ENCODE data around the gene PCK1.

PCK1 gene

DNA sequence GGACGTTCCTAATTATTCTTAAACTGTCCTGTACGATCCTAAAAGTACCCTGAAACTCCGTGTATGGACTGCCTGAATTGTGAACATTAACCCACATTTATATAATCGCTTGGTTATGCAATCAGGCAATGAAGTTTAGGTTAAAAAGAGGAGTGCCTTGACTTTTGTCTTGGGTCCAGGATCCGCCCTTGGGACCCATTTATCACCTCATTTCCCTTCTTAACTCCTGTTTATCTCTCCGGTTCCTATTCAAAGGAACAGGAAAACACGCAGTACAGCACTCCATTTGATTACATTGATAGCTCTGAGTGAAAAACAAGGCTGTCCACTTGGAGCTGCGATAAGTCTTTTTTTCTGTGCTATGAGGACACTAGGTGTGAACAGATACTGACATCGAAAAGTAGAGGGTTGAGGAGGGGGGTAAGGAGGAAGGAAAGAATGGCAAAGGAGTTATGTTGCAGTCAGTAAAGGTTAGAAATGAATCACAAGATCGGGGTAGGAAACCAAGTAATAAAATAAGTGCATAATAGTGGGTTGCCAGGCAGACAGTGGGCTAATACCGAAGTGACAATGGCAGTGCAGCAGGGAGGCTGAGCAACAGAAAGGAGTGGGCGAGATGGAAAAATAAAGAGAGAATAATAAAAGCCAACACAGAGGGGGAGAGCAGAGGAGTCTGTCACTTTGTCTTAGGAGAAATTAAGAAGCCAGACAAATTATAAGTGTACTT, 15.9 kb upstream of the PCK1 start:
- peaks cover 23% of the 10 kb centered on the region for H3K27me3 Mint-ChIP-seq
- H3K4me3 Mint-ChIP-seq, result no peak overlapping the region
- no peak overlapping the region for H3K27ac Mint-ChIP-seq
- H3K4me1 Mint-ChIP-seq (ENCODE audit: low read depth), result no peaks in the 10 kb centered on the region
- H3K36me3 Mint-ChIP-seq (ENCODE audit: low read depth), result no peaks in the 10 kb centered on the region
- no peaks in the 10 kb centered on the region for H3K9me3 Mint-ChIP-seq
- intact Hi-C loops (cut with micrococcal nuclease), result no loop called here

DNA sequence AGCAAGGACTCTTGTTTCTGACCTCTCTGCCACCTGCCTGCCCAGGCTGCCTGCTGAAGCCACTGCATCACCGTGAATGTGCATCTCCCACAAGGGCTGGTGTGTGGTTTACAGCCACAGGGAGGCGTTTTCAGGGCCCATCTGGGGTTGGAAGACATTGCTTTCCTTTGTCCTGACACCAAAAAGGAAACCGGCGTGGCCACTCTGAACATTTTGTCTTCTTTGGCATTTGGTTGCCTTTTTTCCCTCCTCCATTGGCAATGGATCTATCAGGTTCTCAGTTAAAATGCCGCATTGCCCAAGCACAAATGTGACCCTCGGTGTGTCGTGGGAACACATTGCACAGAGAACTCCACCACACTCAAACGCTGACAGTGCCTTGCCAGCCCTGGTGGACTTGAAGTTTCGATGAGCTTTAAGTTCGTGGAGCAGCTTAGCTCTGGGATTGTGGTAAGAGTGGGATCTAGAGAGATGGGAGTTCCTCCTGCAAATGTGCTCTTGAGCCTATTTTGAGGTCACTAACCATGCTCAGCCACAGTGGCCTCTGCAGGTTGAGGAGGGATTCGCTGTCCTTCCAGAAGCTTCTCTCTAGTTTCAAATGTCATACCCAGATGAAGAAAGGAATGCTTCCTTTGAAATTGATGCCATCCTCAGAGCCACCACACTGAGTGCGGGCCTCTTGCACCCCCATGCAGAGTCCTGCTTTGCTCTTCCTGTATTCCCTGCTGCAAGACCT, 14.8 kb upstream of the PCK1 start:
- Mint-ChIP-seq H3K9me3 (no peaks in the 10 kb centered on the region), H3K4me3 (no peak overlapping the region), H3K36me3 (ENCODE audit: low read depth) (no peaks in the 10 kb centered on the region), H3K27me3 (peaks cover 19% of the 10 kb centered on the region), H3K27ac (no peak overlapping the region), H3K4me1 (ENCODE audit: low read depth) (no peaks in the 10 kb centered on the region)
- intact Hi-C loops (cut with micrococcal nuclease), result no loop called here

DNA sequence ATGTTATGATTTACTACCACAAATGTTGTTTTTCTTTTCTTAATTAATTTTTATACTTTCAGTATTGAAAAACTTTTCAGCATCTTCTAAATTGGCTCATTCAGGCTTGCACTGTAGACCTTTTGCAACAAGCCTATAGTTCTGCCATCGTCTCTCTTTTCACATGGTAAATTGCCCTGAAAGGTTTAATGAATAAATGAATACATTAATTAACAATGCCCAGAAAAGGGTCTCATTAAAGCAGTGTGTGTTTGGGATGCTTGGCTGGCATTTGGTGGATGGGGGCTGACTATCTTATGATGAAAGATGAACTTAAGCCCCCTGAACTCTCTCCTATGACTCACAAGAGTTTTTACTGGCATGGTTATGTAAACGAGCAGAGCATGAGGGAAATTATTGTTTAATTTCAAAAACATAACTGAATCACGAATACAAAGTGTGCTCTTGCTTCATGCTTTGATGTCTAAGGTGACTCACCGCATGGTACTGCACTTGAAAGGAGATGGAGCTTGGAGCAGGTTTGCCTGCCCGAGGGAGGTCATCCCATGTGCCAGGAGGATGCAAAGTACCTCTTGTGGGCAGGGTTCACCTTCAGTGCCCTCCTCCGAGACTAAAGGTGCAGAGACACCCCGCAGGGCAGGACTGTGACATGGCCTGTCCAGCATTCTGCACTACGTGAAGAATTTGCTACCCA, 13.8 kb upstream of the PCK1 start:
- Mint-ChIP-seq H3K9me3 (no peaks in the 10 kb centered on the region), H3K4me3 (no peak overlapping the region), H3K27ac (no peak overlapping the region), H3K36me3 (ENCODE audit: low read depth) (no peaks in the 10 kb centered on the region), H3K4me1 (ENCODE audit: low read depth) (no peaks in the 10 kb centered on the region), H3K27me3 (peaks cover 24% of the 10 kb centered on the region)
- intact Hi-C loops (cut with micrococcal nuclease), result no loop called here

DNA sequence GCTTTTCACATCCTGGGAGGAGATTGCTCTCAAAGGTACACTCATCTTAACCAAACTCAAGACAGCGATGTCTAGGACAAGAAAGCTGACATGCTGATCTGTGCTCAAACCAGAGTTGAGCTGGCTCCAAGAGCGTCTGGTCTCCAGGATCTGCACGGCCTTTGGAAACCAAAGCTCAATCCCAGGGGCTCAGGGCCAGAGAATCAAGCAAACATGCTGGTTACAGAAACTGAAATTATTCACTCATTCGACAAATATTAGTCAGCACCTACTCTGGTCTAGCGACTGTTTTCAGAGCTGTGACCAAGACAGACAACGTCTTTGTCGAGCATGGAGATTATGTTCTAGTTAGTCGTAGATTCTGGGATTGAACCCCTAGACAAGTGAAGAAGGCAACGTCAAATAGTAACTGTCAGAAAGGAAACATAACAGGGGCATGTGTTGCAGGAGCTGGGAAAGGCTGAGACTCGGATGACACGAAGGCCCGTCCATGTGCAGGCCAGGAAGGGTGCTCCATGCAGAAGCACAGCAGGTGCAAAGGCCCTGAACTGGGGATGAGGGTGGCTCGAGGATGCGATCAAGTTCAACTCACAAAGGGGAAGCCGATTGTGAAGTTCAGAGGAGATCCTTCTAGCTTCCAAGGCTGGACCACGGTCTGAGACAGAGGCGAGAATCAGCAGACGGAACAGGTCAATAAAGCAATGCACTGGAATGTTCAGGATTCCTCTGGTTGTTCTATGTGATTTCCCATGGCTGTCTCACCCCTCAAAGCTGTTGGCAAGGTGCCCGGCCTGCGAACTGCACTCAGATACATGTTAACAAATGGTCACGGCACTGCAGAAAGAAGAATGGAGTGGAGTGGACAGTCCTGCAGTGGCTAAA, 12.5 kb upstream of the PCK1 start:
- peaks cover 24% of the 10 kb centered on the region for H3K27me3 Mint-ChIP-seq
- no peaks in the 10 kb centered on the region for H3K9me3 Mint-ChIP-seq
- H3K36me3 Mint-ChIP-seq (ENCODE audit: low read depth), result no peaks in the 10 kb centered on the region
- no peaks in the 10 kb centered on the region for H3K4me1 Mint-ChIP-seq (ENCODE audit: low read depth)
- no peak overlapping the region for H3K4me3 Mint-ChIP-seq
- intact Hi-C loops (cut with micrococcal nuclease), result no loop called here
- H3K27ac Mint-ChIP-seq, result no peak overlapping the region

DNA sequence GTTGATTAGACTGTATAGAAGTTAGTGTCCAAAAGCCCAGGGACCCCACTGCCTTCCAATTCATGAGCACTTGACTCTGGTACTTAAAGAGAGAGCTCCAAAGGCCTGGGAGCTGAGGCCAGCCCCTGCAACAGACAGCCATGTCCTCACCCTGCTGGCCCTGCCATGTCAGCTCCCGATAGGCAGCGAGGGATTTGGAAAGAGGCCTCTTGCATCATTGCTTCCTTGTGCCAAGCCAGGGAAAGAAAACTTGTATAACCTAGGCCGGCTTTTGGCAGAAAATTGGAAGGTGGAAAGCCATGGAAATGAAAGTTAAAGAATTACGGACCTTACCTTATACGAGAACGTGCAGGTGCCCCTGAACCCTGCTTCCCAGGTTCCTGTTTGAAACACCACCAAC, 8.4 kb upstream of the PCK1 start:
- peaks cover 25% of the 10 kb centered on the region for H3K27me3 Mint-ChIP-seq
- no peaks in the 10 kb centered on the region for H3K36me3 Mint-ChIP-seq (ENCODE audit: low read depth)
- intact Hi-C loops (cut with micrococcal nuclease), result no loop called here
- no peak overlapping the region for H3K4me3 Mint-ChIP-seq
- no peaks in the 10 kb centered on the region for H3K4me1 Mint-ChIP-seq (ENCODE audit: low read depth)
- H3K9me3 Mint-ChIP-seq, result no peaks in the 10 kb centered on the region
- H3K27ac Mint-ChIP-seq, result no peak overlapping the region

DNA sequence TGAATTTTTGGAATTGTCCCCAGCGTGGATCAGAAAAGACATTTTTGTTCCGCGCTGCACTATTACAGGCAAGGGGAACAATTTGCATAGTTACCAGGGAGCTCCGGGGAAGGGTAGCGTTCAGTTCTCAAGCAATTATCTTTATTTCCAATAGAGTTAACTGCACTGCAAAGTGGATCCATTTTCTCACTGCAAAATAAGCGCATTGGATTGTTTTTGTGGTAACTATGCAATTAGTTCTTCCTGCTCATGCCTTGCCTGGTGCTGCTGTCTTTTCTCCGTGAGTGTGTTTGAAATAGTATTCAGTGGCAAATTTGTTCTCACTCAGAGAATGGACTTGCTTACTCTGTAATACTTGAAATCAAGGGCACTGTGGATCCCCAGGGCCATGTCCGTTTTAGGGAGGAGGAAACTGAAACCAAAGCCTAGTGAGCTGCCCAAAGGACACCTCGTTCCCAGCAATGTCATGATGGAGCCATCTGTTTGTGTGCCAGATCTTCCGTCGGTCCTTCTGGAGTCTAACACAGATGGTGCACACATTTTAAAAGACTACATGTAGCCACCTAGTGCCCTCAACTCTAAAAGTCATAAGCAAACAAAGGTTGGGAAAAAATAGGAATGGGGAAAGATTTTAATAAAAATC, 7.4 kb upstream of the PCK1 start:
- Mint-ChIP-seq H3K36me3 (ENCODE audit: low read depth) (no peaks in the 10 kb centered on the region), H3K9me3 (no peaks in the 10 kb centered on the region), H3K27ac (no peak overlapping the region), H3K4me3 (no peak overlapping the region), H3K27me3 (peaks cover 24% of the 10 kb centered on the region), H3K4me1 (ENCODE audit: low read depth) (no peaks in the 10 kb centered on the region)
- intact Hi-C loops (cut with micrococcal nuclease), result no loop called here

DNA sequence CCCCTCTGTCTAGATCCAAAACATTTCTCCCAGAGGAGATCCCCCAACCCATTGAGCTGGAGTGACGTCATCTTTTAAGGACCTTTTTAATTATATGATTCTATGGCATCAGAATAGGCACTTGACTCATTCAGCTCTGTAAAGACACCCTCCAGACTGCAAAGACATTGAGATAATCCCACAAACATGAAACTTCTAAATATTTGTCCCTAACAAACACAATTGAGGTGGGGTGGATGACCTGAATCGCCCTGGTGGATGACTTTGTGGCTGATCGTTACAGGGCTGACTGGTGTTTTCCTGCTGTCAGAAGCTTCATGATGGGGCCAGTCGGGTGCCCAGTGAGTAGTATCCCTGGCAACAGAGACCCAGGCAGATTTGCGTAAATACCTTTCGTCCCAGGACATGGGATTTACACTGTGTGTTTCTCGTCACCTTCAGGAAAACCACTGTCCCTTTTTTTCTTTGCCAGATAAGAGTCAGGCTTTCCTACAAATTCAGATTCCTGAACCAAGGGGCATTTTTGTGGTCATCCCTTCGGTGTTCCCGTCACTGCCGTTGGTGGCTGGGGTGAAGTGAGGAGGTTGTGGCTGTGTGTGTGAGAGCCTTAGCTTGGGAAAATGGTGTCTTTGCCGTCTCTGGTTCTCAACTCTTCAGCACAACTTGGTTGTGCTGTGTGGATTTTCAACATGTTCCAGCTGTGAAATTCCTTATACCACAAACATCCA, 5.3 kb upstream of the PCK1 start:
- H3K4me3 Mint-ChIP-seq, result no peak overlapping the region
- peaks cover 21% of the 10 kb centered on the region for H3K27me3 Mint-ChIP-seq
- no peaks in the 10 kb centered on the region for H3K4me1 Mint-ChIP-seq (ENCODE audit: low read depth)

DNA sequence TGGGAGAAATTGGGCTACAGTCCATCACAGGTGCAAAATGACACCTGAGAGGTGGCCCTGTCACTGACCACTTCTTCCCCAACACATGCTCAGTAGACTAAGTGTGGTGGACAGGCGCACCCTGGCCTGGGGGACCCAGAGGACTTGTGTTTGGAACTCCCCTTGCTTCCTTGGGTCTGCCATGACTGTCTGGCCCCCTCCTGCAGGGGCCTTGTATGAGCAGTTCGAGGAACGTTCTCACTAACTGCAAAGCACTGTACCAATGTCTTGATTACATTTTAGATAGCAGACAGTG, 4.0 kb upstream of the PCK1 start:
- peaks cover 17% of the 10 kb centered on the region for H3K27me3 Mint-ChIP-seq
- no peaks in the 10 kb centered on the region for H3K9me3 Mint-ChIP-seq
- H3K4me3 Mint-ChIP-seq, result no peak overlapping the region
- H3K4me1 Mint-ChIP-seq (ENCODE audit: low read depth), result no peaks in the 10 kb centered on the region
- intact Hi-C loops (cut with micrococcal nuclease), result no loop called here
- H3K27ac Mint-ChIP-seq, result no peak overlapping the region
- H3K36me3 Mint-ChIP-seq (ENCODE audit: low read depth), result no peaks in the 10 kb centered on the region

More for the DNA sequence above, 5.3 kb upstream of the PCK1 start:
- Mint-ChIP-seq H3K36me3 (ENCODE audit: low read depth) (no peaks in the 10 kb centered on the region), H3K27ac (no peak overlapping the region), H3K9me3 (no peaks in the 10 kb centered on the region)
- intact Hi-C loops (cut with micrococcal nuclease), result no loop called here

DNA sequence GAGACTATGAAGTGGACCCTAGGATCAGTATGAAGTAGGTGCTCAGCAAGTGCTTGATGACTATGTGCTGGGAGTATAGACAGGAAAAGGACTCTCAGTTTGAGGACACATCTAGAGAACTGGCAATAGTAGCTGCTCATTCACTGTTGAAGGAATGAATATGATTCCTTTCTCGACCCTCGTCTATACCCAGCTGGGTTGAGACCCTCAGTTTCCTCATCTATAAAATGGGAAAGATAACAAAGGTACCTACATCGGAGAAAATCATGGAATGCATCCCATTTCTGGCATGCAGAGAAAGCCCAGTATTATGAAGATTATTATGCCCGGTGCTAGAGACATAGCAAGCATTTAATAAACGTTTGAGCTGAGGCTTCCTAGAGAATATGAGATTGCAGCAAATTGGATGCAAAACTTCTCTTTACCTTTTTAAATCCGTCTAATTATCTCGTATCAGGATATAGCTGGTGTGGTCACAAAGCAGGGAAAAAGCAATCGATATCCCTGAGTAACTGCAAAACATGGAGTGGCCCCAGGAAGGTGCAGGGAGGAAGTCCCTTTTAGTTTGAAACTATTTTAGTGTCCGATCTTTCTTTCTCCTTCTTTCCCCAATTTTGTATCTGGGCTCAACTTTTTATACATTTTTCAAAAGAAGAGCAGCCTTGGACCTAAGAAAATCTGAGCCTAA, 2.8 kb upstream of the PCK1 start:
- no peaks in the 10 kb centered on the region for H3K4me1 Mint-ChIP-seq (ENCODE audit: low read depth)
- H3K4me3 Mint-ChIP-seq, result no peak overlapping the region
- no peak overlapping the region for H3K27ac Mint-ChIP-seq
- H3K36me3 Mint-ChIP-seq (ENCODE audit: low read depth), result no peaks in the 10 kb centered on the region
- no peaks in the 10 kb centered on the region for H3K9me3 Mint-ChIP-seq
- H3K27me3 Mint-ChIP-seq, result peaks cover 17% of the 10 kb centered on the region
- intact Hi-C loops (cut with micrococcal nuclease), result no loop called here

DNA sequence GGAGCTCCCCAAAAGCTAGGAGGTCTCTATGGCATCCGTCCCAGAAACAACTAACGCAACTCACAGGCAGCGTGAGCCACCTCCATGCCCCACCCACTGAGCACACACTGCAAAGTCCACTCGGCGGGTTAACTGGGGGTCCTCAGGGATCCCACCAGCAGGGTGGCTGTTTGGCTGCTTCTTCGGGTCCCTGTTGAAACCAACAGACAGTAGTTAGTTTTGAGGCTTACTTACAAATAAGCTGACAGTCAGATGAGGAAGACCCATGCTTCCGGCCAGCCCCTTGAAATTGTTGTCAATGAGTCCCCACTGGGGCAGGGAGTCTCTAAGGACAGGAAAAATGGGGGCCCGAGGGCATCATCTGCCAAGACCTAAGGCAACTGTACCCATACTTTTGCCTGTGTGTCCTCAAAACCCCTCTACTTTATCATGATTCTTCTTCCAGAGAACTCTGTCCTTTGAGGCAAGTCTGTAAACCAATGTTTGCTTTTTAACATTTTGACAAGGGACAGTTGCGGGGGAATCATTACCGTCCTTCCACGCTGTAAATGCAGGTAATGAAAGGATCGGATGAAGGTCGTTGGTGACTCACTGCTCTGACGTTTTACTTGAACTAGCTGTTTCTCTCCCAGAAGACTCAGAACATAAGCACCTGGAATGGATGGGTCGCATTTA, 2.2 kb upstream of the PCK1 start:
- Mint-ChIP-seq H3K4me1 (ENCODE audit: low read depth) (no peaks in the 10 kb centered on the region), H3K27ac (no peak overlapping the region), H3K4me3 (no peak overlapping the region), H3K36me3 (ENCODE audit: low read depth) (no peaks in the 10 kb centered on the region), H3K9me3 (no peaks in the 10 kb centered on the region), H3K27me3 (peaks cover 17% of the 10 kb centered on the region)
- intact Hi-C loops (cut with micrococcal nuclease), result no loop called here

DNA sequence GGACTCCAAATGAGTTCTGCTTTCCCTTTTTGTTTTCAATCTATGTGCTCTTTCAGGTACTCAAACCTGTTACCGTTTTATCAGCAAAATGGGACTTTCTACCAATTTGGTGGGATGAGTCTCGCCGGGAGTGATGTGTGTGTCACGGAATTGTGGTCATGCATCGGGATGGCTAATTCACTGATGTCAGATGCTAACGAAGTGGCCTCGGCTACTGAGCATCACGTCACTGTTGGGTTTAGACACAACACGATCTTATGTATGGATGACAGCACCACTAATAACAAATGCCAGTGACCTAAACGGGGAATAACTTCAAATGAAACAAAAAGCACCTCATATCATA, 1.6 kb upstream of the PCK1 start:
- H3K9me3 Mint-ChIP-seq, result no peaks in the 10 kb centered on the region
- peaks cover 17% of the 10 kb centered on the region for H3K27me3 Mint-ChIP-seq
- no peaks in the 10 kb centered on the region for H3K36me3 Mint-ChIP-seq (ENCODE audit: low read depth)

More for the DNA sequence above, 1.6 kb upstream of the PCK1 start:
- H3K4me1 Mint-ChIP-seq (ENCODE audit: low read depth), result no peaks in the 10 kb centered on the region
- intact Hi-C loops (cut with micrococcal nuclease), result no loop called here
- no peak overlapping the region for H3K27ac Mint-ChIP-seq
- H3K4me3 Mint-ChIP-seq, result no peak overlapping the region

Measured in dendritic cell treated with granulocyte-macrophage colony-stimulating factor and Interleukin-4, amounts not matched to agents 40 ng/mL and 50 ng/mL, for 4 days (primary cell).